ENCODE results near the gene CCDC28B.

DNA sequence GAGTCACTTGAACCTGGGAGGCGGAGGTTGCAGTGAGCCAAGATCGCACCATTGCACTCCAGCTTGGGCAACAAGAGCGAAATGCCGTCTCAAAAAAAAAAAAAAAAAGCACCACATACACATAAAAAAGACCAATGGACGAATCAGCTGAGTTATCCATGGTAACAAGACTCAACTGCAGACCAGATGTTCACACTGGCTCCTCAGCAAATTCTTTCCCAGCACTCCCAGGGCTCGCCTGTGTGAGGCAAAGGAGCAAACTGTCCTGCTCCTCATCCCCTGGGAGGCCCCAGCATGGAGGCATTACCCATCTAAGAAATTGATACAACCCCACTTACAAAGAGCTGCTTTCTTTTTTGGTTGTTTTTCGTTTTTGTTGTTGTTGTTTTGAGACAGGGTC, 18.6 kb downstream of the CCDC28B start:
- TF ChIP-seq GATA3 (IDR thresholded peaks at IDR 0.05; ENCODE audit: low read depth, low read length): no peak
- TF ChIP-seq GATA2 (IDR thresholded peaks at IDR 0.05; ENCODE audit: low read depth, low read length): no peak
